ENCODE measurements around the gene TMOD2.

- TF ChIP-seq, protein P1, sequence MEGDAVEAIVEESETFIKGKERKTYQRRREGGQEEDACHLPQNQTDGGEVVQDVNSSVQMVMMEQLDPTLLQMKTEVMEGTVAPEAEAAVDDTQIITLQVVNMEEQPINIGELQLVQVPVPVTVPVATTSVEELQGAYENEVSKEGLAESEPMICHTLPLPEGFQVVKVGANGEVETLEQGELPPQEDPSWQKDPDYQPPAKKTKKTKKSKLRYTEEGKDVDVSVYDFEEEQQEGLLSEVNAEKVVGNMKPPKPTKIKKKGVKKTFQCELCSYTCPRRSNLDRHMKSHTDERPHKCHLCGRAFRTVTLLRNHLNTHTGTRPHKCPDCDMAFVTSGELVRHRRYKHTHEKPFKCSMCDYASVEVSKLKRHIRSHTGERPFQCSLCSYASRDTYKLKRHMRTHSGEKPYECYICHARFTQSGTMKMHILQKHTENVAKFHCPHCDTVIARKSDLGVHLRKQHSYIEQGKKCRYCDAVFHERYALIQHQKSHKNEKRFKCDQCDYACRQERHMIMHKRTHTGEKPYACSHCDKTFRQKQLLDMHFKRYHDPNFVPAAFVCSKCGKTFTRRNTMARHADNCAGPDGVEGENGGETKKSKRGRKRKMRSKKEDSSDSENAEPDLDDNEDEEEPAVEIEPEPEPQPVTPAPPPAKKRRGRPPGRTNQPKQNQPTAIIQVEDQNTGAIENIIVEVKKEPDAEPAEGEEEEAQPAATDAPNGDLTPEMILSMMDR (conservative IDR thresholded peaks at IDR 0.05) = no peak
- no peak for TF ChIP-seq ZFX (IDR thresholded peaks at IDR 0.05)
Observed at GRCh38 chr15:51755790-51756189, 4.4 kb downstream of the TMOD2 start.

Data from C4-2B (cell line).